GM18520 (cell line): ENCODE measurements around the gene MTHFD1L.
"Not testable (repeated sequence)": the region's sequence is repeated elsewhere in the genome, so short reads cannot be mapped to it uniquely, and the experiment has no call there.

ENCODE experiments used
- ATAC-seq: cut with Tn5 transposase; IDR thresholded peaks from one replicate; pipeline ENCODE4 v1.9.1; 2021; ENCODE audit not compliant: unreplicated experiment

The MTHFD1L gene

GRCh38 chr6:151012321-151013294, 147.1 kb downstream of the MTHFD1L start:
- no peak for ATAC-seq

GRCh38 chr6:151014404-151015100, 149.1 kb downstream of the MTHFD1L start:
- peak; percentile 51 for ATAC-seq

GRCh38 chr6:151015101-151015700, 149.7 kb downstream of the MTHFD1L start:
- no peak for ATAC-seq

- no peak for ATAC-seq
Measured at GRCh38 chr6:151016107-151016506, 150.6 kb downstream of the MTHFD1L start.

GRCh38 chr6:151018046-151018445, 152.5 kb downstream of the MTHFD1L start:
- no peak for ATAC-seq

GRCh38 chr6:151018911-151019782, 153.6 kb downstream of the MTHFD1L start:
- ATAC-seq, result no peak

- no peak for ATAC-seq
Measured at GRCh38 chr6:151021896-151022295, 156.4 kb downstream of the MTHFD1L start.

GRCh38 chr6:151022492-151022891, 157.0 kb downstream of the MTHFD1L start:
- no peak for ATAC-seq

GRCh38 chr6:151023342-151023741, 157.8 kb downstream of the MTHFD1L start:
- ATAC-seq, result no peak

GRCh38 chr6:151024597-151024996, 159.1 kb downstream of the MTHFD1L start:
- no peak for ATAC-seq

GRCh38 chr6:151025076-151025475, 159.6 kb downstream of the MTHFD1L start:
- ATAC-seq, result no peak

- no peak for ATAC-seq
Measured at GRCh38 chr6:151026041-151026663, 160.7 kb downstream of the MTHFD1L start.

GRCh38 chr6:151027295-151027747, 161.8 kb downstream of the MTHFD1L start:
- ATAC-seq, result no peak

- ATAC-seq, result no peak
Measured at GRCh38 chr6:151027936-151028838, 162.7 kb downstream of the MTHFD1L start.

GRCh38 chr6:151029970-151030369, 164.5 kb downstream of the MTHFD1L start:
- ATAC-seq, result no peak

GRCh38 chr6:151032034-151032433, 166.5 kb downstream of the MTHFD1L start:
- no peak for ATAC-seq

- no peak for ATAC-seq
Measured at GRCh38 chr6:151034825-151035781, 169.6 kb downstream of the MTHFD1L start.

- ATAC-seq, result not testable (repeated sequence)
Measured at GRCh38 chr6:151036211-151036721, 170.8 kb downstream of the MTHFD1L start.
